SK-N-SH treated with all-trans-retinoic acid at 6 μM for 48 hours (cell line): ENCODE measurements around the gene LSR.

Experiments
- ARNTL ChIP-seq: fragments of 450-650 bp; formaldehyde crosslinking; IDR thresholded peaks from 2 replicates; pipeline ENCODE4 v1.5.0; 2020; ENCODE audit warnings: low read depth, mild to moderate bottlenecking, moderate library complexity, borderline replicate concordance
- BACH2 ChIP-seq: fragments of 250-450 bp; sonication (Bioruptor Pico); IDR thresholded peaks from 2 replicates; pipeline ENCODE4 v1.9.0; 2021; ENCODE audit warnings: mild to moderate bottlenecking, borderline replicate concordance
- CSDC2 ChIP-seq: fragments of 250-450 bp; sonication (Bioruptor Pico); IDR thresholded peaks from 2 replicates; pipeline ENCODE4 v1.5.0; 2020; ENCODE audit warnings: mild to moderate bottlenecking, moderate library complexity
- PATZ1 ChIP-seq: fragments of 250-450 bp; sonication (Bioruptor Pico); IDR thresholded peaks from 2 replicates; pipeline ENCODE4 v1.8.0; 2020; ENCODE audit warnings: mild to moderate bottlenecking, moderate library complexity, borderline replicate concordance
- PPARA ChIP-seq: fragments of 250-450 bp; sonication (Bioruptor Pico); IDR thresholded peaks from 2 replicates; pipeline ENCODE4 v1.5.0; 2020; ENCODE audit warnings: mild to moderate bottlenecking, borderline replicate concordance
- RARB ChIP-seq: fragments of 250-450 bp; sonication (Bioruptor Pico); IDR thresholded peaks from 2 replicates; pipeline ENCODE4 v1.8.0; 2021; ENCODE audit warnings: mild to moderate bottlenecking, moderate library complexity
- SNAI2 ChIP-seq: fragments of 250-450 bp; sonication (Bioruptor Pico); IDR thresholded peaks from 2 replicates; pipeline ENCODE4 v1.5.0; 2020; ENCODE audit warnings: mild to moderate bottlenecking, moderate library complexity
- TCF4 ChIP-seq: fragments of 250-450 bp; sonication (Bioruptor Pico); IDR thresholded peaks from 2 replicates; pipeline ENCODE4 v1.8.0; 2021; ENCODE audit warnings: mild to moderate bottlenecking, moderate library complexity, borderline replicate concordance
- ZFP3 ChIP-seq: fragments of 250-450 bp; sonication (Bioruptor Pico); IDR thresholded peaks from 2 replicates; pipeline ENCODE4 v1.5.0; 2020; ENCODE audit warnings: mild to moderate bottlenecking, moderate library complexity
- ZFP30 ChIP-seq: fragments of 450-650 bp; formaldehyde crosslinking; IDR thresholded peaks from 2 replicates; pipeline ENCODE4 v1.5.0; 2022; ENCODE audit warnings: mild to moderate bottlenecking, moderate library complexity
- ZNF565 ChIP-seq: fragments of 450-650 bp; formaldehyde crosslinking; conservative IDR thresholded peaks from 2 replicates; pipeline ENCODE4 v1.5.0; 2020; ENCODE audit warnings: low read depth, mild to moderate bottlenecking, moderate library complexity
- ZNF70 ChIP-seq: fragments of 450-650 bp; formaldehyde crosslinking; IDR thresholded peaks from 2 replicates; pipeline ENCODE4 v1.5.0; 2020; ENCODE audit warnings: mild to moderate bottlenecking, moderate library complexity
- ZNF8 ChIP-seq: fragments of 450-650 bp; formaldehyde crosslinking; IDR thresholded peaks from 2 replicates; pipeline ENCODE4 v1.5.0; 2020; ENCODE audit warnings: mild to moderate bottlenecking, moderate library complexity
- TF ChIP-seq, protein P1 (sequence below): fragments of 250-450 bp; sonication (Bioruptor Pico); IDR thresholded peaks from 2 replicates; pipeline ENCODE4 v1.8.0; 2021; ENCODE audit warnings: low read depth, mild to moderate bottlenecking, moderate library complexity, borderline replicate concordance

- TF ChIP-seq CSDC2 (CRISPR knock-in tag) (no peak), ZNF565 (no peak), ZFP30 (CRISPR knock-in tag) (no peak), ZNF8 (no peak), SNAI2 (CRISPR knock-in tag) (no peak), PPARA (no peak), RARB (CRISPR knock-in tag) (no peak), ZFP3 (no peak), PATZ1 (CRISPR knock-in tag) (no peak), TCF4 (CRISPR knock-in tag) (no peak), ARNTL (no peak), BACH2 (CRISPR knock-in tag) (no peak), ZNF70 (CRISPR knock-in tag) (no peak)
- TF ChIP-seq, protein P1, sequence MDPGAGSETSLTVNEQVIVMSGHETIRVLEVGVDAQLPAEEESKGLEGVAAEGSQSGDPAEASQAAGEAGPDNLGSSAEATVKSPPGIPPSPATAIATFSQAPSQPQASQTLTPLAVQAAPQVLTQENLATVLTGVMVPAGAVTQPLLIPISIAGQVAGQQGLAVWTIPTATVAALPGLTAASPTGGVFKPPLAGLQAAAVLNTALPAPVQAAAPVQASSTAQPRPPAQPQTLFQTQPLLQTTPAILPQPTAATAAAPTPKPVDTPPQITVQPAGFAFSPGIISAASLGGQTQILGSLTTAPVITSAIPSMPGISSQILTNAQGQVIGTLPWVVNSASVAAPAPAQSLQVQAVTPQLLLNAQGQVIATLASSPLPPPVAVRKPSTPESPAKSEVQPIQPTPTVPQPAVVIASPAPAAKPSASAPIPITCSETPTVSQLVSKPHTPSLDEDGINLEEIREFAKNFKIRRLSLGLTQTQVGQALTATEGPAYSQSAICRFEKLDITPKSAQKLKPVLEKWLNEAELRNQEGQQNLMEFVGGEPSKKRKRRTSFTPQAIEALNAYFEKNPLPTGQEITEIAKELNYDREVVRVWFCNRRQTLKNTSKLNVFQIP (CRISPR knock-in tag), result no peak
These were observed 34.9 kb upstream of the LSR start for GRCh38 chr19:35213663-35214632.
